Medulla oblongata (tissue), 1 donor: Measurements from ENCODE around the gene UBE2M.
"Not testable (repeated sequence)": the region's sequence is repeated elsewhere in the genome, so short reads cannot be mapped to it uniquely, and the experiment has no call there.

Source experiments
- DNase-seq: peaks from one replicate; pipeline ENCODE4 v3.0.0-alpha.2; 2015; ENCODE audit errors: extremely low spot score

Gene UBE2M

DNA sequence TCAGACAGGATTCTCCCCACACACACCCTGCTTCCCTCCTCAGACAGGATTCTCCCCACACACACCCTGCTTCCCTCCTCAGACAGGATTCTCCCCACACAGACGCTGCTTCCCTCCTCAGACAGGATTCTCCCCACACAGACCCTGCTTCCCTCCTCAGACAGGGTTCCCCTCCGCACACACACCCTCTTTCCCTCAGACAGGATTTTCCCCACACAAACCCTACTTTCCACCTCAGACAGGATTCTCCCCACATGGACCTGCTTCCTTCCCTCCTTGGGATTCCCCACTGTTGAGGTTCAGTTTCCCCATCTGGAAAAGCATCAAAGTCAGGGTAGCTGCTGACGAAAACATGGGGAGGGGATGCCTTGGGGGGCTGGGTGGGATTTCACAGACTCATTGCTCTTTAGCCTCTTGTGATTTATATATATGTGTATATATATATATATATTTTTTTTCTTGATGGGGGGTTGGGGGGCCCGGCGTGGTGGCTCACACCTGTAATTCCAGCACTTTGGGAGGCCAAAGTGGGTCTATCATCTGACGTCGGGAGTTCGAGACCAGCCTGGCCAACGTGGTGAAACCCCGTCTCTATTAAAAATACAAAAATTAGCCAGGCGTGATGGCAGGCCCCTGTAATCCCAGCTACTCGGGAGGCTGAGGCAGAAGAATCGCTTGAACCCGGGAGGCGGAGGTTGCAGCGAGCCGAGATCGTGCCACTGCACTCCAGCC is 15.6 kb downstream of the UBE2M start:
- not testable (repeated sequence) for DNase-seq

DNA sequence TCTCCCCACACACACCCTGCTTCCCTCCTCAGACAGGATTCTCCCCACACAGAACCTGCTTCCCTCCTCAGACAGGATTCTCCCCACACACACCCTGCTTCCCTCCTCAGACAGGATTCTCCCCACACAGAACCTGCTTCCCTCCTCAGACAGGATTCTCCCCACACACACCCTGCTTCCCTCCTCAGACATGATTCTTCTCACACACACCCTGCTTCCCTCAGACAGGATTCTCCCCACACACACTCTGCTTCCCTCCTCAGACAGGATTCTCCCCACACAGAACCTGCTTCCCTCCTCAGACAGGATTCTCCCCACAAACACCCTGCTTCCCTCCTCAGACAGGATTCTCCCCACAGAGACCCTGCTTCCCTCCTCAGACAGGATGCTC is 19.2 kb downstream of the UBE2M start:
- not testable (repeated sequence) for DNase-seq

DNA sequence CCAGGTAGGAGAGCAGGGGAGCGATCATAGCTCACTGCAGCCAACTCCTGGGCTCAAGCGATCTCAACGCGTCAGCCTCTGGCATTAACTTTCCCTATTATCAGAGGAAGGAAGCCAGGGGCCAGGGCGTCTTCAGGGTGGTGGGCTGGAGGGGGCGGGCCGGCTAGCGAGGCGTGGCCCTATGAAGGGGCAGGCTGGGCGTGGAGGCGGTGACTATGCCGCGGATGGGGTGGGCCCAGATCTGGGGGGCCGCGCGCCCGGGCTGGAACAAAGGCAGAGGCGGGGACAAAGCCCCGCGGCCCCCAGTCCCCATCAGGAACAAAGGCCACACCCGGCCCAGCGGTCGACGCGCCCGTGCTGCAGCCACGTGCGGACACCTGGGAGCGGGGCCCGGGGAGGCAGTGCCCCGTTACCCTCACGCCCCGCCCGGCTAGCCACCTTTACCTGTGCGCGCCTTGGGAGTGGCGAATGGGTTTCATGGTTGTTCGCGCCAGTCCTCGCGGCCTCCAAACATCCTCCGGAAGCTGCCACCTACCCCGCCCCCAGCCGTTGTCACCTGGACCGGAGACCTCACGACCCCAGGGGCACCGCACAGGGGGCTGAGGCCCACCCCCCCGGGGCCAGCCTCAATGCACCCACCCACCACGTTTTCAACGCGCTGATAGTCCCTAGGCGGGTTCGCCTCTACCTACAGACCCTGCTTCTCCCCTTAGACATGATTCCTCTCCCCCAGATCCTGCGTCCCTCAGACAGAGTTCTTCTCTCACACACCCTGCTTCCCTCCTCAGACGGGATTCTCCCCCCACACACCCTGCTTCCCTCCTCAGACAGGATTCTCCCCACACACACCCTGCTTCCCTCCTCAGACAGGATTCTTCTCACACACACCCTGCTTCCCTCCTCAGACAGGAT is 19.9 kb downstream of the UBE2M start:
- no peak for DNase-seq

DNA sequence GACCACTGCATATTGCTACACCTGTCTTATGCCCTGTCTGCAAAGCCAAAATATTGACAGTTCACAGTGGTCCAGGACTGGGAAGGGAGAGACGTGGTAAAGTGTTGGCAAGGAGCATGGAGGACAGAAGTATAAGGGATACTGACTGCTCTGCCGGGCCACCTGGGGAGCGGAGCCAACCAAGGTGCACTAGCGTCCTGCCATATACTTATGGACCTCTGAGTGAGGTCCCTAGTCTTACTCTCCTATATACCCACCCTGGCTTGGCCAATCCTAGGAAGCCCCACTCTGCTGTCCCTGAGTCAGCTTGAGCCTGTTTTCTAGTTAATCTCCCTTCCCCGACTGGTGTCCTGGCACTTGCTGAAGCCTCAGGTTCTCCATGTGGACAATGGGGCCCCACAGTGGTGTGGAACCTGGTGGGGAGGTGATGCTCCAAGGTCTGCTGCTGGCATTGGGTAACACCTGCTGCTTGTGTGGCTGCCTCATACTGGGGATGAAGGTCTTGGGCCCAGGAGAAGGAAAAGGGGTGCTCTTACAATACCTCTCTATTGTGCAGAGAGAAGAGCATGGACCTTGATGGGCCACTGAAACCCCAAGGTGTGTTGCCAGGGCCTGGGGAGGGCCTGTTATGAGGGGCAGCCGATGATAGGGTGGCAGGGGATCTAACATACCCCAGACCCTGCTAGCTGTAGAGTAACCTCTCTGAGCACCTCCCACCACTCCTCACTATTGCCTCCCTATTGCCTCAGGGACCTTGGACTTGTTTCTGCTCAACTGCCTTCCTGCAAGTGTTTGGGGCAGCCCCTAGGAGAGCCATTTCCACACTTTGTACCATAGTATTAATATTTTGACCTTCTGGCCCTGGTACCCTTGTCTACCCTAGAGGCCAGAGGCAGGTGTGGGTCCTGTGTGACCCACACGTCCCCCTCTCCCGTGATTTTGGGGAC is 21.3 kb downstream of the UBE2M start:
- no peak for DNase-seq

DNA sequence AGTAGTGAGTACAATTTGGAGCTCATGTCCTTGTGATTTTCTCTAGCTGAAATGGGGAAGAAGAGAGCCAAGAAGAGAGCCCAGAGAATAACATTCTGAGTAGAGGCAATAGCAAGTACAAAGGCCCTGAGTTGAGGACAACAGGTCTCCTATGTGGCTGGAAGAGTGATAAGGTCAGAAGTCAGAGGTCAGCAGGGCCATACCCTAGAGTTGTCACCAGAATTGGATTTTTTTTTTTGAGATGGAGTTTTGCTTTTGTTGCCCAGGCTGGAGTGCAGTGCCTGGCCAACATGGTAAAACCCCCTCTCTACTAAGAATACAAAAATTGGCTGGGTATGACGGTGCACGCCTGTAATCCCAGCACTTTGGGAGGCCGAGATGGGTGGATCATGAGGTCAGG is 22.6 kb downstream of the UBE2M start:
- no peak for DNase-seq

DNA sequence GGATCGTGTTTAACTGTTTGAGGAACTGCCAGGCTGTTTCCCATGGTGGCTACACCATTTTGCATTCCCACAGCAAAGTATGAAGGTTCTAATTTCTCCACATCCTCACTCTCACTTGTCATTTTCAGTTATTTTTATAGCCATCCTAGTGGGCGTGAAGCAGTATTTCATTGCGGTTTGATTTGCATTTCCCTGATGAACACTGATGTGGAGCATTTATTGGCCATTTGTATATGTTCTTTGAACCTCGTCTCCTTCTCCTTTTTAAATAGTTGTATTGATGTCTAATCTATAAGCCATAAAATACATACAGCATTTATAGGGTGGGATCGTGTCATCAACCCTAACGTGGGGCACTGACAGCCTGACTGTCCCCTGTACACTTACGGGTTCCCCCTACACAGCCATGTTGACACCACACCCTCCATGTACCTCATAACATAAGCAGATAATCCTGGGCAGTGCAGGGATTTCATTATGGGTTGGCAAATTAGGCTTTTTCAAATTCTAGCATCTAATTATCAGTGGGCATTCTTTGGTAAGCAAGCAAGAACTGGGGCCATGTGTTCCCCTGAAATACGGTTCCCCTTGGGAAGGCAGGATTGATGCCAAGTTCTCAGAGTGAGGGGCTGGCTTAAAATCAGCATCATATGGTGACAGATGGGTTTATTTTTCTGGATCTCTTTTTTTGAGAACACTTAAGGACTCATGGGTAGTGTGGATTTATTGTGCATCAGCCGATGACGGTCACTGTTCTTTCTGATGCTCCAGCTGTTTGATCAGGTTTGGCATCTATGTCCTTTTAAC is 27.2 kb downstream of the UBE2M start:
- no peak for DNase-seq

DNA sequence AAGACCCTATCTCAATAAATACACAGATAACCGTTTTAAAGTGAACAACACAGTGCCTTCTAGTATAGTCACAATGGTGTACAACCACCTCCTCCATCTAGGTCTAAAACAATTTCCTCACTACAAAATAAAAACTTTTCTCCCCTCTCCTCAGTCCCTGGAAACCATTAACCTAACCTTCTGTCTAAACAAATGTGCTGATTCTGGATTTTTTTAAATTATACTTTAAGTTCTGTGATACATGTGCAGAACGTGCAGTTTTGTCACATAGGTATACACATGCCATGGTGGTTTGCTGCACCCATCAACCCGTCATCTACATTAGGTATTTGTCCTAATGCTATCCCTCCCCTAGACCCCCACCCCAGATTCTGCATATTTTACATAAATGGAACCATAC is 29.0 kb downstream of the UBE2M start:
- no peak for DNase-seq

DNA sequence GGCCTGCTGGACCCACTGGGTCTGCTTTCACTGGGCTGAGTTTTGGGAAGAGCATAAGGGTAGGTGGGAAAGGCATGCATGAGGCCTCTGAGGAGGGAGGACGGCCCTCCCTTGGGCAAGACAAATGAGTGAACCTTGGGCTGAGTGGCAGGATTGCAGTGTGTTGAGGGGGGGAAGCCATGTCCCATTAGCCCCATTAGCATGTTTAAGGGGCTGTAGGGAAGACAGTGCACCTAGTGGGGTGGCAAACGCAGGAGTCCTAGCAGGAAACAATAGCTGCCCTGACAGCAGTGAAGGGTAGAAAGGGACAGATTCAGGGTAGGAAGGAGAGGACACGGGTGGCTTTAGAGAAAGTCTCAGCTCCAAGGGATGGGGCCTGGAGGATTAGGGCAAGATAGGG is 35.7 kb downstream of the UBE2M start:
- DNase-seq = no peak

DNA sequence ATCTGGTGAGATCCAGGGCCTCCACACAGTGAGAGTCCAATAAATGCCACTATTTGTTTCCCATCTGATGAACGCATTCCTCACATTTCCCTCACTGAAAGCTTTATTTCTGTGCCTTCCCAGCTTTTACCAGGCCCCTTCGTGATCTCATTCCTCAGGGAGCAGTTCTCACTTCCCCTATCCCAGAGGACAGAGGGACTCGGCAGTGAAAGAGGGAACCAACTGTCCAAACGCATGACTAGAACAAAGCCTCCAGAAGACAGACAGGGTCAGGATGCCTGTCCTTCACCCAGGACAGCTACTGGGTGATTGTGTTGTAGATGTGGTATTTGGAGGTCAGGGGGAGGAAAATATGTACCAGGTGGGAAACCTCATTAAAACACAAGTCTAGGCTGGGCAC is 36.8 kb downstream of the UBE2M start:
- DNase-seq = no peak

DNA sequence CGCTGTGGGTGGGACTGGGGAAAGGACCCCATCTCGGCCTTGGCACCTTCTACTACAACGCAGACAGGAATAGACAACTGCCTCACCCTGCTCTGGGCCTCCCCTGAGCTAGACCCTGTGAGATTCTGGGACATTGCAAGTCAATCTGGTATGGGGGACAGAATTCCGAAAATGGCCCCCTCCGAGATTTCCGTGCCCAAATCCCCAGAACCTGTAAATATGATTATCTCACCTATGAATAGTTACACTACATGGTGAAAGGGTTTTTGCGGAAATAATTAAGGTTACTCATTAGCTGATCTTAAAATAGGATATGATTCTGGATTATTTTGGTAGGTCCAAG is 38.2 kb downstream of the UBE2M start:
- no peak for DNase-seq

DNA sequence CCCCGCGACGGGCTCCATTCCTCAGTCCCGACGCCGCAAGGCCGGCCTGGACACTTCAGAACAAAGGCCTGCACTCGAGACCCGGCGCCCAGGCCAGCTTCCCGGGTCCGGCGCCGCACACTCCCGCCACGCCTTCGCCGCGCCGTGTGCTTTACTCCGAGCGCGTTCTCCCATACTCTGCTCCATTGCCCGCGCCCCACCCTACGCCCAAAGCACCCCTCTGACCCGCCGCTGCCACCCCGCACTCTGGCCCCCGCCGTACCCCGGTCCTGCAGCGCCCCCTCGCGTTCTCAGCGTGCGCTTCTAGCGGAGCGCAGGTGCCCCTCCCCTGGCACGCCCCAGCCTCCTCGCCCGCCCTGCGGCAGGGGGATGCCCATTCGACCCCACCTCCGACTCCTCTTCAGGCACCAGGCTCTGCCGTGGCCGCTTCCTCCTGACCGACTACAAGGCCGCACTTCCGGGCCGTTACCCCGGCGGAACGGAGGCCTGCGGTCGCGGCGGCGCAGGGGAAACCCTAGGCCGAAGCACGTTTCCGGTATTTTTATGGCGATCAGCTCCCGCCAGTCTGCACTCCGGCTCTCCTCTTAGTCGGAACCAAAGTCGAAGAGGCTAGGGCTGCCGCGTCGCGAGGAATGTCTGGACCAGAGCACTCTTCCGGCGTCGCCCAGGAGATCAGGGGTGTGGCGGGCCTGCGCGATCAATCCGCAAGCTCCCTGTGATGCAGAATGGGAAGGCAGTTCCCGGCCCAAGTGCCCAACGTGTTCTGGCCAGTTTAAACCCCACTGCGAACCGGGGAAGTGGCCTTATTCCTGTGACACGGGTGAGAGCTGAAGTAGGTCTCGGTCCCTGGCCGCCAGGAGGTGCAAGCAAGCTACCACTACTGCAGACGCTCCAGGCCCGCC is 38.8 kb downstream of the UBE2M start, which contains the start of gene ZBTB45:
ZBTB45 (minus strand) TSS at position 456 of the 902 bp plus-strand sequence. CDS start 2,137 bp downstream, outside the sequence.
- DNase-seq = peak; percentile 96

DNA sequence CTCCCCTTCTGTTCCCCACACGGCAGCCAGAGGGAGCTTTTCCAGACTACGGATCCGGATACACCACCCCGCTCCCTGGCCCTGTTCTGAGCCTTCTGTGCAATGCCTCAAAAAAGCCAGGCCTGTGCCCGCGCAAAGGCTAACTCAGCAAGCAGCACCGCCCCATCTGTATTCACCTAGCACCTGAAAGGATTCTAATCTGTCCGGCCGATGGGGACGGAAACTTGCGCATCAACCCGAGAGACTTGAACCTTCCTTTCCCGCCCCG is 39.4 kb downstream of the UBE2M start:
- peak; percentile 60 for DNase-seq

DNA sequence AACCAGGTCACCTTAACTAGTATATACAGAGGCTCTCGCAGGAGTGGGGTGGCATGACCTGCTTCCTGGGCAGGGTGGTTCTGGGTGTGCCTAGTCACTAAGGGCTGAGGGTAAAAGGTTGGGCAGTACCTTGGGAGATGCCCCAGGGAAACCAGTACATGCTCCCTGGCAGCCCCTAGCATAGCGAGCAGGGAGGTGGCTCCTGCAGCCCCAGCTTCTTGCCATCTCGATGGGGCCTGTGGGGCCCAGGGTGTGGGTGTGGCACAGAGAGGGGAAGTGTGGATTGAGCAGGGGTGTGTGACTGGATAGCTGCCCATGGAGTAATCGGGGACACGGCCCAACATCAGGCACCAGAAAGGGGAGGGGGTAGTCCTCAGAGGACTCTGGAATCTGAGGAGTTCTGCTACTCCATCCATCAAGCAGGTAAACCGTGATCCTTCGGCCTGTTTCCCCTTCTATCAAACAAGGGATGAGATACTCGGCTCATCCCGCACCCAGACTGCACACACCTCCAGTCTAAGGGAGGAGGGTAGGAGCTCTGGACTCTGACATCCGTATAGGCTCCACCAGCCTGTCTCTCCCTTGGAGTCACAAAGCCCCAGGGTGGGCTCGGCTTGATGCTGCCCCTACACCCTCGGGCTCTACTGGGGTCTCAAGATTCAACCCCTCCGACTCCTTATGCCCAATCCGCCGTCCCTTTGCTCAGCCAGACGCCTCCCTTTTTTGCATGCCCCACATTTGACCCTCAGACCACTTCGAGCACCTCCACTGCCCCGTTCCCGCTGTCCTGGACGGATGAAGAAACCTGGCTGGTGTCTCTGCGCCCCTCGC is 39.9 kb downstream of the UBE2M start:
- no peak for DNase-seq

DNA sequence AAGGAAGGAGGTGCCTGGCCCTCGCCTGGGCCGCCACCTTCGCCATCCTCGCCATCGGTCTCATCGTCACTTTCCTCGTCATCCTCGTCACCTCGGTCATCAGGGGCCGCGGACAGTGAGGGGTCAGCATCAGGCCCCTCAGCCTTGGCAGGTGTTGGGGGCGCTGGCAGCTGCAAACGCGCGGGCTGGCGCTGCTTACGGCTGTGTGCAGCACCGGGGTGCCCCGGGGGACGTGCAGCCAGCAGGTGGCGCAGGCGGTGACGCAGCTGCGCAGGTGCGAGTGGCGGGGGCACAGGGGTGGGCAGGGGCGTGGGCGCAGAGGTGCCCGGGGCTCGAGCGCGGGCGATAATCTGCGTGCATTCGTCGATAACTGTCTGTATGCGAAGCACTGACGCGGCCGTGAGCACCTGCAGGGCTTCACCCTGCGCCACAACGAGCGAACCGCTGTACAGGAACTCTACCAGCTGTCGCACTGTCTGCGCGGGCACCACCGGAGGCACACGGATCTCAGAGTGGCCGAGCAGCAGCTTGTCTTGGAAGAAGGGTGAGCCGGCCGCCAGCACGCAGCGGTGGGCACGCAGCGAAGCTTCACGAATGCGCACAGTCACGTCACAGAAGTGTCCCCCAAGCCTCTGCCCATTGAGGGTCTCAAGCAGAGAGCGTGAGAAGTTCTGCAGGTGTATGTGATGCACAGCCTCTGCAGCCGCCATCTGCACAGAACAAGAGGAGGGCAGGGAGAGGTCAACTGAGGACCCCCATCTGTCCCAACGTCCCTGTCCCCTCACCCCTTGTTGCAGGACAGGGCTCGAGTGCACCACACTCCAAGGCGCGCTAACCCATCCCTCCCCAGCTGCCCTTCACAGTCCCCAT is 41.2 kb downstream of the UBE2M start:
- DNase-seq = no peak

DNA sequence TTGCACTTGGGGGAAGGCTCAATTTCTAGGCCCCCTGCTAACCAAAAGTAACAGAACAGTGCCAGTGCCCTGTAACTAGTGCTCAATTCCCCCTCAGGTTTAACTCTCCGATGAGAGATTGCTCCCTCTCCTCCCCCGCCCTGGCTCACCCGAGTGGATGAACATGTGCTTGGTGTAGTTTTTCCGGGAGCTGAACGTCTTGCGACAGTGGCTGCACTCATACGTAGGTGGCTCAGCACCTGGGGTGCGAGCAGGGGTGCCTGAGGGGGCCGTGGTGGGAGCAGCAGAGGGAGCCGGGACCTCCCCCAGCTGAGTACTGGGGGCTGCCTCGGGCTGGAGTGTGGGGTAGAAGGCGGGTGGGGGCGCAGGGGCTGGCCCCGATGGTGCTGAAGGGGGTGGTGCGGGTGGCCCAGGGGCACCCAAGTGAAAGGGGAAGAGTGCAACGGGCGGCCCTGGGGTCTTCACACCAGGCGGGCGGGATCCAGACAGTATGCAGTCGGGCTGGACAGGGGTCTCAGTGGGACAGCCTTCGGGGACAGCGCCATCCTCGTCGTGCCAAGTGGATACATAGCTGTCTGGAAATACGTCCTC is 42.1 kb downstream of the UBE2M start:
- DNase-seq = no peak

DNA sequence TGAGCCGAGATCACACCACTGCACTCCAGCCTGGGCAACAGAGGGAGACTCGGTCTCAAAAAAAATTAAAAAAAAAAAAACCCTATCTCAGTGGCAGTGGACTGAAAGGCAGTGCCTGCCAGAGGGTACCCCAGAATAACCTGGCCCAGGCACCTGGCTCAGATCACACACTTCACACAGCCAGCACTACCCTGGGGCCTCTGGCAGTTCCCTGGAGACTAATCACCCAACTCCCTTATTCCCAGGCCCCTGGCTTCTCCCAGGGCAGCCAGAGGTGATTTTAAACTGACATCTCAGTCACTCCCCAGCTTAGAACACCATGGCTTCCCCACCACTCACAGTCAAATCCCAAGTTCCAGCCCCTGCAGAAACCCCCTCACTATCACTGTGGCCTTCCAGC is 43.2 kb downstream of the UBE2M start:
- DNase-seq = no peak

DNA sequence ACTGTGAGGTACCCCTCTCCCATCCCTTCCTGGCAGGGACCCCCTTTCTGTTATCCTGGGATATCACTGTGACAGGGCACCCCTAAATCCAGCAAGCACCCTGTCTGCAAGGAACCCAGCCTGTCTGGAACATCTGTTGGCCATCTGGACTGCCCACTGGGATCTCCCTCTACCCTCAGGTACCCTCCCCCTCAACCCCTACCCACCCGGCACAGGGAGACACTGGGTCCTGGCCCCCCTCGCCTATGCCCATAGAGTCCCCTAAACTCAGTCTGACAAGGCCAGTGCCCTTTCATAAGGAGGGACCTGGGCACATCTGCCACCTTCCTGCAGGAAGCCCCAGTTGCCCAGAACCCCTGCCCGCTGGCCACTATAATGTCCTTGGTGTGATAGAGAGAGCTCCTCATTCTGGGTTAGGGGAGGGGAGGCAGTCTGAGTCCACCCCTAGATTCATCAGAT is 43.8 kb downstream of the UBE2M start:
- no peak for DNase-seq
